ENCODE results near the gene PEG3. TPM values are rescaled to one million over a fixed set of nuclear protein-coding genes. Genes with fewer than 3 reads are reported as not detected.

Gene PEG3
- total and polyA plus RNA-seq, 2 of the 4 experiments (the other 2 are of a cell fraction) = not detected

DNA sequence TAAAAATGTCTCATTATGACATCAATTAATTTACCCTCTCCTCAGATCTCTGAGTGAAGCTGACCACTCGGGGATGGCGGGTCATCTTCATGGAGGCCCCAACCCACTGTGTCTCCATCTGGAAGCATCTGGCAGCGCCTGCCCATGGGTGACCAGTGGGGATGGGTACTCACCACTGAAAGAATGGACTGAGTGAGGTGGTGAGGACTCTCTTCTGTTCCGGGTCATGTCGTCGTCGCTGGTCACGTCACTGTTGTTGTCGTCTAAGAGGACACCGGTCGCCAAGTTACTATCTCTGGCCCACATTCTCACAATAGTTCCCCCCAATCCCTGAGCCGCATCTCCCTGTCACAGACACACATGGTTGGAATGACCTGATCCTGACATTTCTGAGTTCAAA, 17.1 kb downstream of the PEG3 start:
- no peak overlapping the region for H2BK15ac ChIP-seq (ENCODE audit: low read depth, low read length)
- H3K4me1 ChIP-seq (ENCODE audit: control insufficient read depth, insufficient read depth, low read length) = no peaks in the 10 kb centered on the region
- H4K8ac ChIP-seq (ENCODE audit: low read depth in 2 of 2, low read length in 2 of 2) = no peak overlapping the region
- no peak for ATAC-seq (ENCODE audit: low read depth)
- H3K79me1 ChIP-seq (ENCODE audit: low read depth in 1 of 2, low read length in 2 of 2) = no peaks in the 10 kb centered on the region
- no peak overlapping the region for H2AK9ac ChIP-seq (replicated peaks; ENCODE audit: low read depth, low read length, poor library complexity)
- dilution Hi-C loops (cut with HindIII; ENCODE audit: low sequenced_read_pairs, unreplicated experiment) (no loop called here), intact Hi-C loops (cut with micrococcal nuclease) (no loop called here), in situ Hi-C loops (cut with MboI; ENCODE audit: low sequenced_read_pairs) (no loop called here)
- H2BK120ac ChIP-seq (ENCODE audit: low read depth, low read length) = no peak overlapping the region
- H2AK5ac ChIP-seq (ENCODE audit: low read depth, low read length) = no peak overlapping the region
- H4K20me1 ChIP-seq (ENCODE audit: insufficient read depth, low read length) = no peaks in the 10 kb centered on the region
- H3K27ac ChIP-seq (ENCODE audit: insufficient read depth, low read length) = no peak overlapping the region
- no peak overlapping the region for H3K56ac ChIP-seq (ENCODE audit: extremely low read depth, insufficient read depth, low read length)
- WGBS, 2 experiments (ENCODE audit: extremely low coverage in 2 of 2, insufficient read length in 1 of 2) = no CpG with 5 or more reads among the region's 12 CpGs
- H3K4me3 ChIP-seq (ENCODE audit: insufficient read depth, low read depth, low read length) = no peak overlapping the region
- H4K91ac ChIP-seq (ENCODE audit: insufficient read depth, low read depth, low read length) = no peak overlapping the region
- H3K9me3 ChIP-seq (ENCODE audit: control insufficient read depth, insufficient read depth, low read length) = peaks cover 52% of the 10 kb centered on the region
- no peak overlapping the region for H3K23ac ChIP-seq (ENCODE audit: low read depth, low read length)
- DNase-seq = no peak
- H2BK20ac ChIP-seq (ENCODE audit: low read depth, low read length) = no peak overlapping the region
- POLR2A ChIA-PET (ENCODE audit: unreplicated experiment) = no interaction called here
- no peaks in the 10 kb centered on the region for H3K36me3 ChIP-seq (ENCODE audit: control insufficient read depth, insufficient read depth, low read length)
- H3K4me2 ChIP-seq (ENCODE audit: low read depth, low read length) = no peak overlapping the region
- H2BK5ac ChIP-seq (ENCODE audit: low read depth, low read length, poor library complexity, severe bottlenecking) = no peak overlapping the region
- no peak overlapping the region for H4K5ac ChIP-seq (ENCODE audit: low read depth, low read length)
- no TSS peak for BruUV-seq (replicated peaks)
- H3K18ac ChIP-seq (ENCODE audit: low read depth, low read length) = no peak overlapping the region
- no peak overlapping the region for H3K4ac ChIP-seq (ENCODE audit: low read depth, low read length)
- no peaks in the 10 kb centered on the region for H3K9me1 ChIP-seq (ENCODE audit: insufficient read depth, low read length)
- TF ChIP-seq SMC3 (IDR thresholded peaks at IDR 0.05; ENCODE audit: low read depth, low read length) (no peak), RCOR1 (IDR thresholded peaks at IDR 0.05; ENCODE audit: insufficient replicate concordance, low read length) (no peak), BHLHE40 (IDR thresholded peaks at IDR 0.05; ENCODE audit: low read depth, low read length) (no peak), NFE2L2 (IDR thresholded peaks at IDR 0.05; ENCODE audit: low read depth, low read length) (no peak), RFX5 (IDR thresholded peaks at IDR 0.05; ENCODE audit: low read depth, low read length) (no peak), MAZ (IDR thresholded peaks at IDR 0.05; ENCODE audit: borderline replicate concordance, low read depth, low read length) (no peak), POLR2A (IDR thresholded peaks at IDR 0.05; ENCODE audit: low read depth, low read length) (no peak), CHD1 (IDR thresholded peaks at IDR 0.05; ENCODE audit: low read depth, low read length) (no peak), FOS (IDR thresholded peaks at IDR 0.05; ENCODE audit: low read depth, low read length) (no peak), RAD21 (IDR thresholded peaks at IDR 0.05; ENCODE audit: low read length) (no peak), MAFK (IDR thresholded peaks at IDR 0.05; ENCODE audit: low read depth, low read length) (no peak), CEBPB (IDR thresholded peaks at IDR 0.05; ENCODE audit: low read depth, low read length) (no peak), MXI1 (IDR thresholded peaks at IDR 0.05; ENCODE audit: borderline replicate concordance, low read depth, low read length) (no peak)
- TF ChIP-seq, protein P1, sequence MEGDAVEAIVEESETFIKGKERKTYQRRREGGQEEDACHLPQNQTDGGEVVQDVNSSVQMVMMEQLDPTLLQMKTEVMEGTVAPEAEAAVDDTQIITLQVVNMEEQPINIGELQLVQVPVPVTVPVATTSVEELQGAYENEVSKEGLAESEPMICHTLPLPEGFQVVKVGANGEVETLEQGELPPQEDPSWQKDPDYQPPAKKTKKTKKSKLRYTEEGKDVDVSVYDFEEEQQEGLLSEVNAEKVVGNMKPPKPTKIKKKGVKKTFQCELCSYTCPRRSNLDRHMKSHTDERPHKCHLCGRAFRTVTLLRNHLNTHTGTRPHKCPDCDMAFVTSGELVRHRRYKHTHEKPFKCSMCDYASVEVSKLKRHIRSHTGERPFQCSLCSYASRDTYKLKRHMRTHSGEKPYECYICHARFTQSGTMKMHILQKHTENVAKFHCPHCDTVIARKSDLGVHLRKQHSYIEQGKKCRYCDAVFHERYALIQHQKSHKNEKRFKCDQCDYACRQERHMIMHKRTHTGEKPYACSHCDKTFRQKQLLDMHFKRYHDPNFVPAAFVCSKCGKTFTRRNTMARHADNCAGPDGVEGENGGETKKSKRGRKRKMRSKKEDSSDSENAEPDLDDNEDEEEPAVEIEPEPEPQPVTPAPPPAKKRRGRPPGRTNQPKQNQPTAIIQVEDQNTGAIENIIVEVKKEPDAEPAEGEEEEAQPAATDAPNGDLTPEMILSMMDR (conservative IDR thresholded peaks at IDR 0.05; ENCODE audit: low read depth, low read length) = no peak
- TF ChIP-seq, protein P2, sequence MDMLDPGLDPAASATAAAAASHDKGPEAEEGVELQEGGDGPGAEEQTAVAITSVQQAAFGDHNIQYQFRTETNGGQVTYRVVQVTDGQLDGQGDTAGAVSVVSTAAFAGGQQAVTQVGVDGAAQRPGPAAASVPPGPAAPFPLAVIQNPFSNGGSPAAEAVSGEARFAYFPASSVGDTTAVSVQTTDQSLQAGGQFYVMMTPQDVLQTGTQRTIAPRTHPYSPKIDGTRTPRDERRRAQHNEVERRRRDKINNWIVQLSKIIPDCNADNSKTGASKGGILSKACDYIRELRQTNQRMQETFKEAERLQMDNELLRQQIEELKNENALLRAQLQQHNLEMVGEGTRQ (IDR thresholded peaks at IDR 0.05; ENCODE audit: low read depth, low read length) = no peak
- TF ChIP-seq, protein P3, sequence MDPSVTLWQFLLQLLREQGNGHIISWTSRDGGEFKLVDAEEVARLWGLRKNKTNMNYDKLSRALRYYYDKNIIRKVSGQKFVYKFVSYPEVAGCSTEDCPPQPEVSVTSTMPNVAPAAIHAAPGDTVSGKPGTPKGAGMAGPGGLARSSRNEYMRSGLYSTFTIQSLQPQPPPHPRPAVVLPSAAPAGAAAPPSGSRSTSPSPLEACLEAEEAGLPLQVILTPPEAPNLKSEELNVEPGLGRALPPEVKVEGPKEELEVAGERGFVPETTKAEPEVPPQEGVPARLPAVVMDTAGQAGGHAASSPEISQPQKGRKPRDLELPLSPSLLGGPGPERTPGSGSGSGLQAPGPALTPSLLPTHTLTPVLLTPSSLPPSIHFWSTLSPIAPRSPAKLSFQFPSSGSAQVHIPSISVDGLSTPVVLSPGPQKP (IDR thresholded peaks at IDR 0.05; ENCODE audit: borderline replicate concordance, low read depth, low read length) = no peak
- H3K14ac ChIP-seq (replicated peaks; ENCODE audit: low read depth, low read length) = no peak overlapping the region
- no peak overlapping the region for H2AFZ ChIP-seq (replicated peaks; ENCODE audit: low read length, poor library complexity)
- CTCF ChIA-PET = no interaction called here
- no peak overlapping the region for H3K9ac ChIP-seq (ENCODE audit: low read depth, low read length)
- H3K27me3 ChIP-seq (ENCODE audit: control insufficient read depth, insufficient read depth, low read length) = no peaks in the 10 kb centered on the region

Data from IMR-90 (cell line).